LNCaP clone FGC (cell line): ENCODE measurements around the gene SOX8.

Experiments used
- DNase-seq: peaks from one replicate; pipeline ENCODE4 v3.0.0-alpha.2; 2011; ENCODE audit warnings: low read depth
- H3K4me3 ChIP-seq: 2 replicates; pipeline ENCODE4 v1.5.1; 2011; ENCODE audit warnings: mild to moderate bottlenecking, low read depth, low read length, control low read depth
- CTCF ChIP-seq: IDR thresholded peaks from 2 replicates; pipeline ENCODE4 v1.5.1; 2012; ENCODE audit warnings: mild to moderate bottlenecking; ENCODE audit not compliant: control insufficient read depth, insufficient read depth; ENCODE audit errors: extremely low read depth

SOX8 gene

GRCh38 chr16:981695-982144 lies at the start of gene SOX8:
TSS of gene SOX8 (plus strand) at chr16:981770. CDS start at chr16:981923, 153 bp downstream.
- H3K4me3 ChIP-seq: peak within 1 kb of the TSS; percentile 54
- no peak for TF ChIP-seq CTCF
- no peak for DNase-seq

GRCh38 chr16:932831-933330 lies 48.7 kb upstream of the SOX8 start:
- DNase-seq: no peak
- TF ChIP-seq CTCF: no peak
- H3K4me3 ChIP-seq: no peak overlapping the region

- no peak for TF ChIP-seq CTCF
- no peak overlapping the region for H3K4me3 ChIP-seq
- no peak for DNase-seq
Measured at GRCh38 chr16:933581-933980, 48.0 kb upstream of the SOX8 start.

GRCh38 chr16:934178-934577 lies 47.4 kb upstream of the SOX8 start:
- DNase-seq: no peak
- no peak for TF ChIP-seq CTCF
- no peak overlapping the region for H3K4me3 ChIP-seq

GRCh38 chr16:935684-936083 lies 45.9 kb upstream of the SOX8 start:
- no peak for TF ChIP-seq CTCF
- DNase-seq: no peak
- H3K4me3 ChIP-seq: no peak overlapping the region

GRCh38 chr16:937311-937710 lies 44.3 kb upstream of the SOX8 start:
- no peak for TF ChIP-seq CTCF
- DNase-seq: no peak
- no peak overlapping the region for H3K4me3 ChIP-seq

GRCh38 chr16:937723-938122 lies 43.8 kb upstream of the SOX8 start:
- no peak for DNase-seq
- TF ChIP-seq CTCF: no peak
- no peak overlapping the region for H3K4me3 ChIP-seq
